NCI-H2081 (cell line): Measurements from ENCODE around the gene CHFR.
"Not testable (repeated sequence)": the region's sequence is repeated elsewhere in the genome, so short reads cannot be mapped to it uniquely, and the experiment has no call there.

Experiments used
- DNase-seq, 2 experiments: peaks; one replicate each; lab custom pipeline; 2025; lab: John Stamatoyannopoulos, UW

CHFR gene

DNA sequence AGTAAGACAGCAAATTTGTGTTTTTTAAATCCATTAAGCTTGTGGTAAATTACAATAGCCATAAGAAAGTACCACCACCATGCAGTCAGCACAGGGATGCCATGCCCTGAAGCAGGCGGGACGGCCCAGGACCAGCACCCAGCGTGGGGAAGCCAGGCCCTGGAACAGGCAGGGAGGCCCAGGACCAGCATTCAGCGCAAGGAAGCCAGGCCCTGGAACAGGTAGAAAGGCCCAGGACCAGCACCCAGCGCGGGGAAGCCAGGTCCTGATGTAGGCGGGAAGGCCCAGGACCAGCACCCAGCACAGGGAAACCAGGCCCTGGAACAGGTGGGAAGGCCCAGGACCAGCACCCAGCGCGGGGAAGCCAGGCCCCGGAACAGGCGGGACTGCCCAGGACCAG lies 13.2 kb downstream of the CHFR start:
- no peak for DNase-seq

DNA sequence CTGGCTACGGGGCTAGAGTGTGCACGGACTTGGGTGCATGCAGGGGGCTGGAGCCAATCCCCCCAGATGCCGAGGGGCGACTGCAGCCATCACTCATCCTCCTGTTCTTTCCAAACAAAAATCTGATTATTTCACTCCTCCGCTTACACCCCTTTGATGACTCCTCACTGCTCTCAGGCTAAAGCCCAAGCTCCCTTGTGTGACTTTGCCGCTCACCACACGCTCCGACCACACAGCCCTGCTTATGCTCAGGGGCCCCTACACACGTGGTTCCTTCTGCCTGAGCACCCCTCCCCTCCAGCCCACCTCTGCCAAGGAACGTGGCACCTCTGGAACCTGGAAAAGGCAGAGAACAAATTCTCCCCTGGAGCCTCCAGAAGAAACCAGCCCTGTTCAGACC lies 13.7 kb downstream of the CHFR start:
- DNase-seq, result no peak

DNA sequence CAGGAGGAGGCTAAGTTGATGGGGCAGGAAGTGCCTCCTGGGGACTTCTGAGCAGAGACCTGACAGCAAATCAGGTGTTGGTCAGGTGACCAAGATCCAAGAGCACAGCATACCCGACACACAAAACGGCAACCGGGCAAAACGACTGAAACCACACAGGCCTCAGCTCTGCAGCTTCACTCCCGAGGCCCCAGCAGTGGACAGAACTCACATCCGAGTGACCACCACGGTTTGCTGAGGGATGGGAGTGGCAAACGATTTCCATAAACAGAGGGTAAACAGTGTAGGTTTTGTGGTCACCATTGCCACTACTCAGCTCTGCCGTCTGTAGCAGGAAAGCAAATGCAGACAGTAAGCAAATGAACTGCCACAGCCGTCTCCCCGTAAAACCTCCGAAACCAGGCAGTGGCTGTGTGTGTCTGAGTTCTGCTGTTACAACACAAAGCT lies 14.4 kb downstream of the CHFR start:
- DNase-seq, result no peak

DNA sequence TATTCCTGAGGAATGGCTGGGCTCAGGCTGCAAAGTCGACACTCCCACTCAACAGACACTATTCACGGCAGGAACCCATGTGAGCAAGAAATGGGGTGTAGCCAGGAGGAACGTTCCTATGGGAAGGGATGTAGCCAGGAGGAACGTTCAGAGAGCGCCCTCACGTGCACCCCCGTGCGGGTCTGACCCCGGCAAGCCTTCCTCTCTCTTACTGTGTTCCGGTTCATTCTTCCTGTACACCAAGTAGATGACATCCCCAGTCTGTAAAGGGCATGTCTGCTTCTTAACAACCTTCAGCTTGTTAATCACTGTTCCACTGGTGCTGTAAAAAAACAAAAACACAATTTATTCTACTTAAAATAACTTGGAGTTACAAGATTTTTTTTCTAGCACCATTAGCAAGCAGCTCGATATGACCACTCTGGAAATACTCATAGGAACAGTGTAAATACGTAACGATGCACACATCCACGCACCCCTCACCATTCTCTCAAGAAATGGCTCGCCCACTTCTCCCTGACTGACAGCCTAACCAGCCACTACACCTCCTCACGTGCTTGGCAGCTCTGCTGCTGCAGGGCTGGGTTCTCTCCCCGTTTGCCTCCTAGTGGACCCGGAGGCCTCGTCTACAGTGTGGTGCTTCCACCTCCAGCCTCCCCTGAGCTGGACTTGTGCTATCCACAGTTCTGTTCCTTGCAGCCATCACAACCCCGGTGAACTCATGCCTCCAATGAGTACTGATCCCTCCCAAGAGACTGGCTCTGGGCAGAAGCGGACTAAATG lies 15.1 kb downstream of the CHFR start:
- DNase-seq, result no peak

DNA sequence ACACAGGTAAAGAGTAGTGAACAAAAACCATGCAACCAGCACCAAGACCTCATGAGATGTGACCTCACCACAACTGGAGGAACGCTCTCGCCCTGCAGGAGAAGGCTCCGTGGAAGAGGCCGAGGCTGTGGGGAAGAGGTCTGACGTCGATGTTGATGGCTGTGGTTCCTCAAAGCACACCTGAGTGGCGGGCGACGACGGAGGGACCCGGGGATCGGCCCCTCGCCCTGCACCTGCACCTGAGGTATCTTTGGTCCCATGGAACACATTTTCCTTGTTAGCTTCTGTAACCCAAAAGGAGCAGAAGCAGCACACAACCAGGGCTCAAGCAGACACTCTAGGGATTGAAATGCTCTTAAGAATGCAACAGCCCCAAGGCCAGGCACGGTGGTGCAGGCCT lies 17.9 kb downstream of the CHFR start:
- no peak for DNase-seq

DNA sequence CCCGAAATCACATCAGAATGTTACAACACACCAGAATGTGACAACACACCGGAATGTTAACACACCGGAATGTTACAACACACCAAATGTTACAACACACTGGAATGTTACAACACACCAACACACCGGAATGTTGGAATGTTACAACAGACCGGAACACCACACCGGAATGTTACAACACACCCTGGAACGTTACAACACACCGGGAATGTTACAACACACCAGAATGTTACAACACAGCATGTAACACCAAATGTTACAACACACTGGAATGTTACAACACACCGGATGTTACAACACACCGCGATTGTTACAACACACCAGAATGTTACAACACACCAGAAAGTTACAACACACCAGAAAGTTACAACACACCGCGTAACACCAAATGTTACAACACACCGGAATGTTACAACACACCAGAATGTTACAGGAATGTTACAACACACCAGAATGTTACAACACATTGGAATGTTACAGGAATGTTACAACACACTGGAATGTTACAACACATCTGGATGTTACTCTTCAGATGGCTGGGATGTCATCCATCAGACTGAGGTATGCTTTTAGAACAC lies 21.1 kb downstream of the CHFR start:
- DNase-seq, result no peak

DNA sequence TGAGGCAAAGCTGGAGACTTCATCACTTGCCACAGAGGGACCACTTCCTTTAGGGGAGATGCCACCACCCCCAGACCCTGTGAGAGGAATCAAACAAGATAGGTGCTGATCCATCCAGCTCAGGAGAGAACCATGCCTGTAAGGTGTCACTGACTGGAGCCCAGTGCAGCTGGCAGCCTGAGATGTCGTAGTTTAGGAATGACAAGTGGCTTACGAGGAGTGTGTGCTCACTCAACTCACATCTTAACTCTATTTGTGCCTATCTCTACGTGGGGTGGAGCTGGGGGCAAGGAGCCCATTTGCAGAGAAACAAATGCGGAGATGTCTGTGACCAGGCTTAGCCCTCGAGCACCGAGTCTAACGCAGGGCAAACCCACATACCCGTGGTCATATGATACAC lies 25.8 kb downstream of the CHFR start:
- no peak for DNase-seq

DNA sequence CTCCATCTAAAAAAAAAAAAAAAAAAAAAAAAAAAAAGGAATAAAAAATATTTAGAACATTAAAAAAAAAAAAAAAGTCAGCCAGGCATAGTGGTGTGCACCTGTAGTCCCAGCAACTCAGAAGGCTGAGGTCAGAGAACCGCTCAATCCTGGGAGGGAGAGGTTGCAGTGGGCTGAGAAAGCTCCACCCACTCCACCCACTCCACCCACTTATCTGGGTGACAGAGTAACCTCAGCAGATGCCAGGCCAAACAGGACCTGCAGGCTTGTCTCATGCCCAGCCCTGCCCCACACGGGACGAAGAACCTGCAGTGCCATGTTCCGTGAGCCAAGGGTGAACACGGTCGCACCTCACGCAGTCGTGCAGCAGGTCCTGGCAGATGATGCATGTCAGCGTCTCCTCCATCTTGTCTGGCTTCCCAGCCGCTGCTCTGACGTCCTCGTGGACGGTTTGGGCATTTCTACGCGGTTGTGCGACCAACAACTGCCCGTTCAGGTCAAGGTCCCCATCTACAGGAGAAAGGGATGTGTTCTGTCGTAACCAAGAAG lies 28.6 kb downstream of the CHFR start:
- DNase-seq, result no peak

DNA sequence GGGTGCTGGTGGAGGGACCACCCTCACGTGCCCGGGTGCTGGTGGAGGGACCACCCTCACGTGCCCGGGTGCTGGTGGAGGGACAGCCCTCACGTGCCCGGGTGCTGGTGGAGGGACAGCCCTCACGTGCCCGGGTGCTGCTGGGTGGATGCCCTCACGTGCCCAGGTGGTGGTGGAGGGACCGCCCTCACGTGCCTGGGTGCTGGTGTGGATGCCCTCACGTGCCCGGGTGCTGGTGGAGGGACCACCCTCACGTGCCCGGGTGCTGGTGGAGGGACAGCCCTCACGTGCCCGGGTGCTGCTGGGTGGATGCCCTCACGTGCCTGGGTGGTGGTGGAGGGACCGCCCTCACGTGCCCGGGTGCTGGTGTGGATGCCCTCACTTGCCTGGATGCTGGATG lies 30.4 kb downstream of the CHFR start:
- not testable (repeated sequence) for DNase-seq

DNA sequence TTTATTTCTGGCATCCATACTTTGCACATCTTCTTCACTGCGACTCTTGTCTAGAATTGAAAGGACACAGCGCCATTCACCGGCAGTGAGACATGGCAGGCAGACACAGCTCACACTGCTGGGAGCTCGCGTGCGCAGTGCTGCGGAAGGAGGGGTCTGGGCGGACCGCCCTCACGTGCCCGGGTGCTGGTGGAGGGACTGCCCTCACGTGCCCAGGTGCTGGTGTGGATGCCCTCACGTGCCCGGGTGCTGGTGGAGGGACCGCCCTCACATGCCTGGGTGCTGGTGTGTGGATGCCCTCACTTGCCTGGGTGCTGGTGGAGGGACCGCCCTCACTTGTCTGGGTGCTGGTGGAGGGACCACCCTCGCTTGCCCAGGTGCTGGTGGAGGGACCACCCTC lies 30.8 kb downstream of the CHFR start:
- DNase-seq, result no peak

DNA sequence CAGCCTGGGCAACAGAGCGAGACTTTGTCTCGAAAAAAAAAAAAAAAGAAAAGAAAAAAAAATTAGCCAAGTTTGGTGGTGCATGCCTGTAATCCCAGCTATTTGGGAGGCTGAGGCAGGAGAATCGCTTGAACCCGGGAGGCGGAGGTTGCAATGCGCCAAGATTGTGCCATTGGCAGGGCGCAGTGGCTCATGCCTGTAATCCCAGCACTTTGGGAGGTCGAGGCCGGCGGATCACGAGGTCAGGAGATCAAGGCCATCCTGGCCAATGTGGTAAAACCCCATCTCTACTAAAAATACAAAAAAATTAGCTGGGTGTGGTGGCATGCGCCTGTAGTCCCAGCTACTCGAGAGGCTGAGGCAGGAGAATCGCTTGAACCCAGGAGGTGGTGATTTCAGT lies 32.2 kb downstream of the CHFR start:
- DNase-seq, result not testable (repeated sequence)

DNA sequence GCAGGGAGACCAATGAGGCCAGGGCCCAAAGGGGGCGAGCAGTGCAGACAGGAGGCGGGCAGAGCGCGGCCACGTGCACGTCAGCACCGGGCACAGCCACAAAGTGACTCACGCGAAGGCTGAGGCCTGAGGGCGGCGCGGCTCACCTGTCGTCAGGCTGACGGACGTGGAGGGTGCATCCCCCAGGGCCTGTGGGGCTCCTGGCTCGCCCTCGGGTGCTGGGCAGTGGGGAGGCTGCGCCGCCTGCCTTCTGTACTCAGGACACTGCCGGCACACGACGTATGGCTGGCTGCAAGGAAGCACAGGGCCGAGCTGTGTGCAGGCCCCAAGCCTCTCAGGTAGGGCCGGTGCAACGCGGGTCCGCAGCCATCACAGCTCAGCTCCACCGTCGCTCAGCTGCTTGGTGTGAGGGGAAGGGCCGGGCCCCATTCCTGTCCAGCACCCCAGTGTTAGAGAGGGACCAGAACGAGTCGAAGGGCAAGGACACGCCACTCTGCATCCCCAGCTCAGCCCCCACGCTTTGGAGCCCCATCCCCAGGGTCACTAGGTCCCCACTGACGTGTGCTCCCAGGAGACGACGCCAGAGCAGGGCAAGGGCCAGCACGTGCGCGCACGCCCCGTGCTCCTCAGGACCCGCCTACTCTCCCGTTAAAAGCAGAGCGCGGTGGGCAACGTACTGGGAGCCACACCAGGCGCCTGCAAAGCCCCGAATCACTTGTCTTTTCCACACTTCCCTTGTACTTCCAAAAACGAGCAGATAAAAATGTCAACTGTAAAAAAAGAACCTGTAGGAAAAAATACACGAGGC lies 33.9 kb downstream of the CHFR start:
- DNase-seq, result no peak

DNA sequence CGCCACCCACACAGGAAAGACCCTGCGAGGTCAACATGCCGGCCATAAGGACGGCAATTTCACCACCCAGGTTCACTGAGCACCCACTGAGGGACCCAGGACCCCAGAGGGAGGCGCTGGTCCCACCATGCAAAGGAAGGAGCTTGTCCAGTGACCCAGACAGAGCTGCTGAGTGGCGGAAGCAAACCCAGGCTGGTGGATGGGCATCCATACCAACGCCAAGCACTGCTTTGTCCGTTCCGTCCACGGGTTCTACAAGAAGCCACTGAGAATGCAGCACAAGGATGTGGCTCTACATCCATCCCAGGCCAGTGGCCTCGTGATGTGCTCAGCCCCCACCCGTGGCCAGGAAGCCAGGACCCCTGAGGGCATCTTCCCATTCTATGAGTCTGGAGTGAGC lies 34.9 kb downstream of the CHFR start:
- DNase-seq, result no peak

DNA sequence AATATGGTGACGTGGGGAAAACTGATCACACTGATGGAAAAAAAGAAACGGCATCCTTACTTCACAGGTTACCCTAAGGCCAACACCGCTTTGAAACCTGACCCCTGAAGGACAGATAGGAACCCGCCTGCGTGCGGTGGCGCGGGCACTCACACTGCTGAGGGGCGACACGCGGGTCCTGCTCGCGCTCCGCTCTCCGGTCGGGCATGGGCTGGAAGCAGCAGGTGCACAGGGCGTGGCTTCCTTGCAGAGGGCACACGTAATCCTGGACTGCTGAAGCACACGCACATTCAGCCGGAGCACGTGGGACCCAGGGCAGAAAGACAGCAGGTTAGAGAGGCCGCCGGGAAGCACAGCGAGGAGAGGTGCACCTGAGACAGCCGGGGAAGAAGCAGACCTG lies 35.9 kb downstream of the CHFR start:
- DNase-seq, result no peak

DNA sequence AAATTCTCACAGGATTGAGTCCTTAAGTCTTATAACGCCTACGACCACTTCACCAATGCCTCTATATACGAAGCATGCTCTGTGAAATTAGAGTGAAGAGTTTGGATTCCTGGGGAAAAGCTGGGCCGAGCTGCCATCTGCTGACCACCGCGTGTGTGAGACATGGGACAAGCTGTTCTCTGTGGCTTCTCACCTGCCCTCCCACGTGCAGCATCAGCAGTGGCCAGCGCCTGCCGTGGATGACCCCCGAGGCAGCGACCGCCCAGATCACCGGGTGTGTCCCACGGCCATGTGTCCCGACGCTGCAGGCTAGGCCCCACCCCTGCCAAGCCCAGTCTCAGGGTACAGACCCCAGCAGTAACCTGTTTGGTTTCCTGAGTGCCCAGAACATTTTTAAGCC lies 37.1 kb downstream of the CHFR start:
- DNase-seq, result no peak

DNA sequence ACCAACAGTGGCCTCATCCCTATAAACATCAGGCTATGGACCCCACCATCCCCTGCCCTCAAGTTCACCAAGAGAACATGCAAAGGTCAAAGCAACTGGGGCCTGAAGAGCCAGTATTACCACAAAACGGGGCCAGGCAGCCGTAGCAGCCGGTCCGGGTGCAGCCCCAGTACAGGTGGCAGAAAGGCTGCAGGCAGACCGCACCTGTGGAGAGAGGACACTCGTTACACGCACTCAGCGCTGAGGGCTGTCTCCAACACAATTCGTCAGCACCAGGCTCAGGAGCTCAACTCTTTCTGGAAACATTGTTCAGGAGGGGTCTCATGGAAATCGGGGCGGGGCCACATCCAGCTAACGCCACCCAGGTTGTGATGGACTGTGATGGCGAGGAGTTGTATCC lies 38.9 kb downstream of the CHFR start:
- DNase-seq, result no peak

DNA sequence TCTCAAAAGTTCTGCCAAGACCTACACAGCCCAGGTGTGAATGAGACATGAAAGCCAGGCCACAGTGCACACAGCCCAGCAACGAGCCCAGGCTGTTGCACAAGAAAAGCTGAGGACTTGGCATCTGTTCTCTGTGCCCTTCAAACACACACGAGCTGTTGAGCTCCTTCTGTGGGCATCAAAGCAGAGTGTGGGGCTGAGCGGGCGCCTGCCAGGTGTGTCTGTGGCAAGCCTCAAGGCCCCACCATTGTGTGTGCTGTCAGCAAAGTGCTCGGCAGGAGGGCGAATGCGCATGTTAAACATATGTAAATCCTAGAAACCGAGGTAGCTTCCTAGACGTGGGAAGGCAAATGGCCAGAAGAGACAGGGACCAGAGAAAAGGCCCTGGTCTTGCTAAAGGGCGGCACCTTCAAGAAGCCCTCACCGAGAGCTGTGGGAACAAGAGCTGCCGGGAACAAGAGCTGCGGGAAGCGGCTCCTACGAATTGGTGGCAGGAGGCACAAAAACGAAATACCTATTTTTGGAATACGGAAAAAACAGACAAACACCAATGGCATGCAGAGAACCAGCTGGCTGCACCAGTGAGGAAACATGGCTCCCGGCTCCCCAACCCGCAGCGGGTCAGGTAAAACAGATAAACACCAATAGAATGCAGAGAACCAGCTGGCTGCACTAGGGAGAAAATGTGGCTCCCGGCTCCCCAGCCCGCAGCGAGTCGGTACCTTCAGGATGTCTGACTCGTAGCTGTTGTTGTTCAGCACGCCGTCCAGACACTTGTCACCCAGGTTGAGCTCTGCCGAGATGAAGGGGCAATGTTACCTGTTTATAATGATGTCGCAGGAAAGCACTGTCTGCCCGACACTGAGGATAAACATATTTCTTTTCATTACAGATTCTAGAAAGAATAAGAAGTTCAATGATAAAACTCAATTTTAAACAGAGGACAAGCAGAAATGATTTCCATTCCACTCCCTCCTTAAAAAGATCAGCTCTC lies 39.7 kb downstream of the CHFR start:
- DNase-seq, result no peak

DNA sequence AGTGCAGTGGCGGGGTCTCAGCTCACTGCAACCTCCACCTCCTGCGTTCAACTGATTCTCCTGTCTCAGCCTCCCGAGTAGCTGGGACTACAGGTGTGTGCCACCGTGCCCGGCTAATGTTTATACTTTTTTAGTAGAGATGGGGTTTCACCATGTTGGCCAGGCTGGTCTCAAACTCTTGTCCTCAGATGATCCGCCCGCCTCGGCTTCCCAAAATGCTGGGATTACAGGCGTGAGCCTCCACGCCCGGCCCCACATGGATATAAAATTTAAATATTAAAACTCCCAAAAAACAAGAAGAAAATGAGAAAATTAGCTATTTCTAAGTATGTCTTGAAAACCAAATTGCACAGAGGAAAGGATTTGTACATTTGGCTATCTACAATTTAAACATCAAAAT lies 42.7 kb downstream of the CHFR start:
- DNase-seq, result not testable (repeated sequence)

DNA sequence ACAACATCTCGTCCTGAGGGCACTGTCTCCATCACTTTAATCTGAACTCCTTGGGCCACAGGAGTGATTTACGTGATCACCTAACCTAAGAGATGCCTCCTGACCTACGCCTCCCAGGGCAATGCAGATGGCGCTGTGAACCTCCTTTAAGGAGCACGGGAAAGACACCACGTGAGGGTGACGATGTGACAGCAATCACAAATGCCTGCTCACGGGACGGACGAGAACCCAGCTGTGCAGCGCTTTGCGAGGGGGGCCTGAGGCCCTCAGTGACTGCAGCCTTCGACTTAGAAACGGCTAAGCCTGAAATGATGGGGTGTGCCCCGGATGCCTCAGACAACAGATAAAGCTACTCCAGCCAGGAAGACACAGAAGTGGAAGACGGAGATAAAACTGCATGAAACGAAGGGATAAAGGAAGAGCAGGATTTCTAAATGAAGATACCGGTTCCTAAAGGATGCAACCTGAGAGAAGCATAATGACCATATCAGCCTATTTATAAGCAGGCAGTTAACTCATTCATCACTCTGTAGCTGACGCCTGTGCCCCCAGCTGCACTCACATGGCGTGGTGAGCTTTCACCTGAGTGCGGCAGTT lies 44.9 kb downstream of the CHFR start:
- DNase-seq, result no peak

DNA sequence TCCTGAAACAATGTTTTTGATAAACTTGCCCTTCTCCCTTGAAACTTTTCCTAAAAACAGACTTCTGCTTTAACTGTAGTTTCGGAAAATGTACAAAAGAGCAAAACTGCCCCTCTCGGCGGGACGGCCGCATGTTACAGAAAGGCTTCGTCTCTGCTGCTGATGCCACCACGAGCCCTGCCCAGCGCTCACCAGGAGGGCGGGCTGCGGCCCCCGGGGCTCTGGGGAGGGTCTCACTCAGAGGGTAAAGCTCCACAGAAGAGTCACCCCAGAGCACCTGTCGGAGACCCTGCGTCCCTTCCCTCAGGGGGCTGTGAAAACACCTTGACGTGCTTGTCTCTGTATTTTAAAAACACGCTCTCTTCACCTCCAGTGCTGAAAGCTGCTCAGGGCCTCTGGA lies 46.3 kb downstream of the CHFR start:
- DNase-seq, result no peak

DNA sequence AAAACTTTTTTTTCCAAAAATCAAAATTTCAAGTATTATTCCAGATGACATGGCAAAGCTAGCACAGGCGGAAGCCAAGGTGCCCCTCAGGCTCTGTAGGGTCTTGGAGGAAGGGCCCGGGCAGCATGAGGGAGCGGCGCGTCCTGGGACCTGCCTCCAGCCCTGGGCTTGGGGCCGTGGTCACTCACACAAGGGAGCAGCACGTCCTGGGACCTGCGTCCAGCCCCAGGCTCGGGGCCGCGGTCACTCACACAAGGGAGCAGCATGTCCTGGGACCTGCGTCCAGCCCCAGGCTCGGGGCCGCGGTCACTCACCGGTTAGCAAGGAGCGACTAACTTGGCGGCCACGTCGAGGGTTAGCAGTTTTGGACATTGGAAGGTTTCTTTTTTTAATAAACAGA lies 46.9 kb downstream of the CHFR start:
- DNase-seq, result no peak
